Activated T-helper 1 cell treated with Interleukin-2 at 50 U/mL for 16 hours (primary cell): ENCODE results near the gene HPF1.
"Not testable (repeated sequence)": the region's sequence is repeated elsewhere in the genome, so short reads cannot be mapped to it uniquely, and the experiment has no call there.

ENCODE experiments used
- DNase-seq: peaks from one replicate; pipeline ENCODE4 v3.0.0-alpha.2; 2020; ENCODE audit warnings: low read depth

Gene HPF1

GRCh38 chr4:169757575-169758184, at the start of gene HPF1:
Gene HPF1 (minus strand): TSS chr4:169757944. CDS start chr4:169757877, 67 bp downstream.
- peak; percentile 89 for DNase-seq

- DNase-seq, result not testable (repeated sequence)
Measured at GRCh38 chr4:169806770-169807169, 49.0 kb upstream of the HPF1 start.

GRCh38 chr4:169803413-169803812, 45.7 kb upstream of the HPF1 start:
- no peak for DNase-seq

GRCh38 chr4:169802873-169803272, 45.1 kb upstream of the HPF1 start:
- no peak for DNase-seq

- DNase-seq, result no peak
Measured at GRCh38 chr4:169800541-169800940, 42.8 kb upstream of the HPF1 start.

GRCh38 chr4:169799260-169799659, 41.5 kb upstream of the HPF1 start:
- no peak for DNase-seq

GRCh38 chr4:169795585-169795984, 37.8 kb upstream of the HPF1 start:
- DNase-seq, result no peak

GRCh38 chr4:169791527-169792156, 33.9 kb upstream of the HPF1 start:
- no peak for DNase-seq

GRCh38 chr4:169791062-169791461, 33.3 kb upstream of the HPF1 start:
- DNase-seq, result no peak

- DNase-seq, result no peak
Measured at GRCh38 chr4:169774466-169775445, 17.0 kb upstream of the HPF1 start.

GRCh38 chr4:169773889-169774288, 16.1 kb upstream of the HPF1 start:
- DNase-seq, result no peak

GRCh38 chr4:169771556-169772080, 13.9 kb upstream of the HPF1 start:
- DNase-seq, result not testable (repeated sequence)

GRCh38 chr4:169770416-169770815, 12.7 kb upstream of the HPF1 start:
- DNase-seq, result no peak

GRCh38 chr4:169768385-169768784, 10.6 kb upstream of the HPF1 start:
- no peak for DNase-seq

- DNase-seq, result no peak
Measured at GRCh38 chr4:169766741-169767140, 9.0 kb upstream of the HPF1 start.

- no peak for DNase-seq
Measured at GRCh38 chr4:169765835-169766234, 8.1 kb upstream of the HPF1 start.

GRCh38 chr4:169761846-169762245, 4.1 kb upstream of the HPF1 start:
- DNase-seq, result no peak

GRCh38 chr4:169758401-169758962, 738 bp upstream of the HPF1 start:
- DNase-seq, result no peak

GRCh38 chr4:169756971-169757574, 671 bp downstream of the HPF1 start:
- no peak for DNase-seq

GRCh38 chr4:169745291-169745690, 12.5 kb downstream of the HPF1 start:
- DNase-seq, result no peak

- DNase-seq, result no peak
Measured at GRCh38 chr4:169744601-169745000, 13.1 kb downstream of the HPF1 start.

- DNase-seq, result no peak
Measured at GRCh38 chr4:169741569-169741968, 16.2 kb downstream of the HPF1 start.
